Upper lobe of left lung (tissue), 6 donors: Measurements from ENCODE around the gene SHLD3. TPM values are rescaled to one million over a fixed set of nuclear protein-coding genes. Genes with fewer than 3 reads are reported as not detected.
A peak's percentile ranks its signal among the peaks of the same experiment; 100 is the strongest.

Experiments used
- ATAC-seq, 2 donors: fragments of 200-7000 bp; cut with Tn5 transposase; one replicate each; pipeline ENCODE4 v1.9.1; 2022; ENCODE audit warnings: mild to moderate bottlenecking in 2 of 2, moderate library complexity in 2 of 2; ENCODE audit not compliant: low FRiP score in 2 of 2
- DNase-seq, 2 donors: peaks; one replicate each; pipeline ENCODE4 v3.0.0-alpha.2; 2019 to 2020
- H3K27ac ChIP-seq, 4 donors: fragments of 200-600 bp; sonication (generic); one replicate each; pipeline ENCODE4 v1.5.1; 2016 to 2019
- H3K27me3 ChIP-seq, 4 donors: fragments of 200-600 bp; sonication (generic); one replicate each; pipeline ENCODE4 v1.5.1; 2017 to 2019
- H3K36me3 ChIP-seq, 4 donors: fragments of 200-600 bp; sonication (generic); one replicate each; pipeline ENCODE4 v1.5.1; 2016 to 2019
- H3K4me1 ChIP-seq, 4 donors: fragments of 200-600 bp; sonication (generic); one replicate each; pipeline ENCODE4 v1.5.1; 2018 to 2019
- H3K4me3 ChIP-seq, 4 donors: fragments of 200-600 bp; sonication (generic); one replicate each; pipeline ENCODE4 v1.5.1; 2017 to 2019; ENCODE audit warnings: mild to moderate bottlenecking in 2 of 4, moderate library complexity in 1 of 4
- H3K9me3 ChIP-seq, 4 donors: fragments of 200-600 bp; sonication (generic); one replicate each; pipeline ENCODE4 v1.5.1; 2018 to 2019
- CTCF ChIP-seq, 6 experiments: fragments of 450-650 bp in 4 of 6; fragments of 200-600 bp in 2 of 6; sonication (generic) in 2 of 6; IDR thresholded peaks; one replicate each; pipeline ENCODE4 v1.5.1; 2016 to 2019; ENCODE audit warnings: antibody characterized with exemption in 6 of 6
- EP300 ChIP-seq, 4 donors: sonication (generic); formaldehyde crosslinking; IDR thresholded peaks; one replicate each; pipeline ENCODE4 v1.5.1; 2017; ENCODE audit warnings: antibody characterized with exemption in 4 of 4, control low read depth in 2 of 4
- POLR2A ChIP-seq, 4 donors: fragments of 450-650 bp; IDR thresholded peaks; one replicate each; pipeline ENCODE4 v1.5.1; 2016 to 2017; ENCODE audit warnings: antibody characterized with exemption in 4 of 4, mild to moderate bottlenecking in 2 of 4
- POLR2AphosphoS5 ChIP-seq, 2 donors: sonication (generic); formaldehyde crosslinking; IDR thresholded peaks; one replicate each; pipeline ENCODE4 v1.5.1; 2017; ENCODE audit warnings: antibody characterized with exemption in 2 of 2
- WGBS, 2 donors: methylation state at CpG; one replicate each; pipeline ENCODE4 v1.1.5; 2017 to 2018; 5-methylcytosine and 5-hydroxymethylcytosine counted together
- total RNA-seq, 6 donors: library from RNA; depleted of rRNA in 4 of 6; stranded (reverse); fragments of >200 nt in 4 of 6; gene quantifications; one replicate each; pipeline versions ENCODE4 v1.1.0 to v1.2.1, GENCODE V29; 2016 to 2021
- donor health status: DM: no; HTN: no; CAD: no; lungs with moderate emphysema.
- donor health status: DM: no; HTN: yes; CAD: no; lungs with severe emphysema.

SHLD3 gene
- total RNA-seq, 6 donors from 2014 or later: 0.67 to 6.4 (median 3.4) TPM

GRCh38 chr5:65647941-65648340, 23.1 kb downstream of the SHLD3 start:
- Histone ChIP-seq H3K36me3 (peaks cover 0 to 18% (median 1%) of the 10 kb centered on the region in 4 donors), H3K27ac (no peak overlapping the region), H3K9me3 (no peaks in the 10 kb centered on the region), H3K27me3 (no peaks in the 10 kb centered on the region), H3K4me3 (no peak overlapping the region), H3K4me1 (no peaks in the 10 kb centered on the region)
- DNase-seq: no peak
- no peak for ATAC-seq
- no peak for TF ChIP-seq CTCF (IDR thresholded peaks at IDR 0.05)
- no peak for TF ChIP-seq POLR2A (IDR thresholded peaks at IDR 0.05)
- TF ChIP-seq POLR2AphosphoS5 (IDR thresholded peaks at IDR 0.05): no peak
- no peak for TF ChIP-seq EP300 (IDR thresholded peaks at IDR 0.05)

GRCh38 chr5:65651144-65651543, 26.3 kb downstream of the SHLD3 start:
- Histone ChIP-seq H3K9me3 (no peaks in the 10 kb centered on the region), H3K4me3 (no peak overlapping the region), H3K4me1 (no peaks in the 10 kb centered on the region), H3K27ac (no peak overlapping the region), H3K27me3 (no peaks in the 10 kb centered on the region), H3K36me3 (peaks cover 0 to 23% (median 2%) of the 10 kb centered on the region in 4 donors)
- ATAC-seq: no peak
- DNase-seq: no peak
- 77 to 84% methylated on average over 5 of the region's 5 CpGs for WGBS, 2 donors
- TF ChIP-seq EP300 (IDR thresholded peaks at IDR 0.05): no peak
- TF ChIP-seq CTCF (IDR thresholded peaks at IDR 0.05): no peak
- TF ChIP-seq POLR2A (IDR thresholded peaks at IDR 0.05): no peak
- no peak for TF ChIP-seq POLR2AphosphoS5 (IDR thresholded peaks at IDR 0.05)

- no peak for TF ChIP-seq CTCF (IDR thresholded peaks at IDR 0.05)
- TF ChIP-seq POLR2A (IDR thresholded peaks at IDR 0.05): no peak
- TF ChIP-seq EP300 (IDR thresholded peaks at IDR 0.05): no peak
- TF ChIP-seq POLR2AphosphoS5 (IDR thresholded peaks at IDR 0.05): no peak
- H3K27me3 ChIP-seq: no peaks in the 10 kb centered on the region
- ATAC-seq (no peak), DNase-seq (no peak)
- H3K9me3 ChIP-seq: no peaks in the 10 kb centered on the region
- no peak overlapping the region for H3K4me3 ChIP-seq
- H3K36me3 ChIP-seq: peaks cover 0 to 25% (median 2%) of the 10 kb centered on the region in 4 donors
- H3K27ac ChIP-seq: no peak overlapping the region
- 84 to 88% methylated on average over 2 of the region's 2 CpGs for WGBS, 2 donors
- H3K4me1 ChIP-seq: no peaks in the 10 kb centered on the region
Observed at GRCh38 chr5:65654713-65655112, 29.9 kb downstream of the SHLD3 start.

- Histone ChIP-seq H3K27me3 (no peaks in the 10 kb centered on the region), H3K27ac (no peak overlapping the region), H3K9me3 (no peaks in the 10 kb centered on the region), H3K4me3 (no peak overlapping the region), H3K36me3 (peaks cover 0 to 52% (median 7%) of the 10 kb centered on the region in 4 donors), H3K4me1 (no peaks in the 10 kb centered on the region)
- DNase-seq: no peak
- ATAC-seq: no peak
- TF ChIP-seq POLR2AphosphoS5 (IDR thresholded peaks at IDR 0.05): no peak
- TF ChIP-seq CTCF (IDR thresholded peaks at IDR 0.05): peak in 3 of 6 experiments; percentile 9 to 52 (median 34)
- no peak for TF ChIP-seq EP300 (IDR thresholded peaks at IDR 0.05)
- WGBS, 2 donors: 83 to 86% methylated on average over 1 of the region's 1 CpG
Observed at GRCh38 chr5:65663804-65664521, 39.1 kb downstream of the SHLD3 start.

- ATAC-seq: no peak
- H3K4me3 ChIP-seq: no peak overlapping the region
- H3K9me3 ChIP-seq: no peaks in the 10 kb centered on the region
- no peak overlapping the region for H3K27ac ChIP-seq
- peaks cover 0 to 50% (median 7%) of the 10 kb centered on the region in 4 donors for H3K36me3 ChIP-seq
- no peak for TF ChIP-seq EP300 (IDR thresholded peaks at IDR 0.05)
- TF ChIP-seq POLR2AphosphoS5 (IDR thresholded peaks at IDR 0.05): no peak
- TF ChIP-seq POLR2A (IDR thresholded peaks at IDR 0.05): no peak
- TF ChIP-seq CTCF (IDR thresholded peaks at IDR 0.05): no peak
- 79% methylated on average over 7 of the region's 7 CpGs for WGBS, 2 donors
- H3K27me3 ChIP-seq: no peaks in the 10 kb centered on the region
- peak in 1 of 2 donors; percentile 14 for DNase-seq
- H3K4me1 ChIP-seq: no peaks in the 10 kb centered on the region
Observed at GRCh38 chr5:65668696-65669095, 43.9 kb downstream of the SHLD3 start.
